T-helper 17 cell (primary cell): ENCODE measurements around the gene LRRC61. TPM values are rescaled to one million over a fixed set of nuclear protein-coding genes. Genes with fewer than 3 reads are reported as not detected.
"Not testable (repeated sequence)": the region's sequence is repeated elsewhere in the genome, so short reads cannot be mapped to it uniquely, and the experiment has no call there.

Source experiments
- ATAC-seq: fragments of 150-1000 bp; cut with Tn5 transposase; 2 replicates; pipeline ENCODE4 v1.10.0; 2021; ENCODE audit warnings: mild to moderate bottlenecking, moderate library complexity
- DNase-seq, 3 donors: peaks; one replicate each; pipeline versions ENCODE4 v3.0.0 to v3.0.0-alpha.2; 2020 to 2021
- H3K9me3 ChIP-seq: one replicate; pipeline ENCODE4 v1.7.0; 2013; ENCODE audit warnings: low read length, mild to moderate bottlenecking; ENCODE audit not compliant: control insufficient read depth, poor library complexity, severe bottlenecking
- H3K27ac Mint-ChIP-seq: one replicate; pipeline ENCODE4 v1.8.0; 2022; ENCODE audit warnings: mild to moderate bottlenecking, moderate library complexity, mixed read lengths
- H3K27me3 Mint-ChIP-seq: one replicate; pipeline ENCODE4 v1.8.0; 2022; ENCODE audit warnings: mixed read lengths
- H3K36me3 Mint-ChIP-seq: one replicate; pipeline ENCODE4 v1.8.0; 2022; ENCODE audit warnings: low read depth, mixed read lengths
- H3K4me1 Mint-ChIP-seq: one replicate; pipeline ENCODE4 v1.8.0; 2022; ENCODE audit warnings: mild to moderate bottlenecking, mixed read lengths
- H3K4me3 Mint-ChIP-seq: one replicate; pipeline ENCODE4 v1.8.0; 2022; ENCODE audit warnings: mild to moderate bottlenecking, moderate library complexity, mixed read lengths
- total RNA-seq, 4 donors: library from RNA in 2 of 4; stranded (reverse) in 2 of 4; gene quantifications; one replicate each; pipeline ENCODE4 v1.2.3 and lab custom pipeline; 2022 to 2026

Gene LRRC61
- total RNA-seq, 2 donors from 2014 or later = 6.4 to 6.9 TPM

DNA sequence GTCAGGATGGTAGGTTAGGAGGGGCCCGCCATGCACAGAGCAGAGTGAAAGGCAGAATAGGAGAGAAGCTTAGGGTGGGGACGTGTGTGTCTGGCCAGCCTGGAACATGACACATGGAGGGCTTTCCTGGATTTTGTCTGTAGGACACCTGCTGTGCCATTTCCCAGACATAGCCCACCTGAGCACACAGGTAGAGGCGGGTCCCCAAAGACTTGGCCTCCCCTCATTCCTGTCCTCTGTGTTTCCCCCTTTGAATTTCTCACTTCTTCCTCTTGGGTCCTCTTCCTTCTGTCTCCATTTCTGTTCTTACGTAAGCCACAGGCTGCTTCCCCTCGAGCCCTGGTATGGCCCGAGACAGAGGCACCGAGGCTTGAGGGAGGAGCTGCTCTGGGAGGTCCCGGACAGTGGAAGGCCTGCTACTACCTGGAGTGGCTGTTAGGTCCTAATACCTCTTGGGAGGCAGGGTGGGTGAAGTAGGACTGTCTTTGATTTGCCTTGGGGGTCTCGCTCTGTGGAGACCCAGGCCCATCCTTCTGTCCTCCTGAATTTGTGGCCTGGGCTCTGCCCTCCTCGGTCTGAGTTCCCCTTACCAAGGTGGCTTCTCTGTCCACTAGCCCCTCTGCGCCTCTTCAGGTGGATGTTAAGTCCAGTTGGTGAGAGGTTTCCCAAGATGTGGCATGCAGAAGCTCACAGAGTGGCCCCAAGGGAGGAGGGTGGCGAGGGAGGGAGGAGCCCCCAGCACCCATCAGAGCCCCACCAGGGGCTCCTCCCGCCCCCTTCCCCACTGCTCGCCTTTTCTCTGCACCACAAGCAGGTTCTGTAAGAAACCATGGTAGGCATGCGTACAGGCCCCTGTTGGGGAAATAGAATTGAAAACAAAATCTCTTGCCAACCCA, 61.5 kb downstream of the LRRC61 start:
- DNase-seq (no peak), ATAC-seq (no peak)
- no peak overlapping the region for H3K27ac Mint-ChIP-seq
- peaks cover 13% of the 10 kb centered on the region for H3K4me1 Mint-ChIP-seq
- no peak overlapping the region for H3K4me3 Mint-ChIP-seq
- no peaks in the 10 kb centered on the region for H3K9me3 ChIP-seq
- H3K36me3 Mint-ChIP-seq = no peaks in the 10 kb centered on the region
- H3K27me3 Mint-ChIP-seq = no peaks in the 10 kb centered on the region

DNA sequence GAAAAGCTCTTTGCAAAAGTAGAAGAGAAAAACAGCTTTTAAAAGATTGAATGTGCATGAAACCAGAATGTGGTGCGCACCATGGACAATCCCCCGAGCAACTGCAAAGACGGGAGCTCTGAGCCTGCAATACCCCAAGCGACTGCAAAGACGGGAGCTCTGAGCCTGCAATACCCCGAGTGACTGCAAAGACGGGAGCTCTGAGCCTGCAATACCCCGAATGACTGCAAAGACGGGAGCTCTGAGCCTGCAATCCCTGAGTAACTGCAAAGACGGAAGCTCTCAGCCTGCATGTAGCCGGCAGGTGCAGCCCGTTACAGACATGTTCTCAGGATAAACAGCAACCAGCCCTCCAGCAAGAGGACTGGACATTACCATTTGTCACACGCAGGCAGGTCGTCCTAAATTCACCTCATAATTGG, 62.2 kb downstream of the LRRC61 start:
- H3K27me3 Mint-ChIP-seq = no peaks in the 10 kb centered on the region
- H3K4me1 Mint-ChIP-seq = peaks cover 7% of the 10 kb centered on the region
- no peak overlapping the region for H3K4me3 Mint-ChIP-seq
- H3K36me3 Mint-ChIP-seq = no peaks in the 10 kb centered on the region
- H3K27ac Mint-ChIP-seq = no peak overlapping the region
- DNase-seq (no peak), ATAC-seq (no peak)
- H3K9me3 ChIP-seq = no peaks in the 10 kb centered on the region

DNA sequence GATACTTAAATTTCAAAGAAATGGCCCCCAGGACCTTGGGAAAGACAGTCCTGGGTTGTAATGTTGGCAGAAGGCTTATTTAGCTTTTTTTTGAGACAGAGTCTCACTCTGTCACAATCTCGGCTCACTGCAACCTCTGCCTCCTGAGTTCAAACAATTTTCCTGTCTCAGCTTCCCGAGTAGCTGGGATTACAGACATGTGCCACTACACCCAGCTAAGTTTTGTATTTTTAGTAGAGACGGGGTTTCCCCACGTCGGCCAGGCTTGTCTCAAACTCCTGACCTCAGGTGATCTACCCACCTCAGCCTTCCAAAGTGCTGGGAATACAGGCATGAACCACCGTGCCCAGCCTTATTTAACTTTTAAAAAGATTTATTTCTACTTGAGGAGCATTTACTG, 62.7 kb downstream of the LRRC61 start:
- H3K27ac Mint-ChIP-seq, H3K4me3 Mint-ChIP-seq, H3K9me3 ChIP-seq, H3K4me1 Mint-ChIP-seq, H3K36me3 Mint-ChIP-seq, ATAC-seq, DNase-seq, H3K27me3 Mint-ChIP-seq: not testable (repeated sequence)

Other genes with a start within 250 kb of the LRRC61 start
- 10 to 100 TPM in 1 of 2 donors, 1 to 10 TPM in 1; 6.0 to 10.2 TPM for gene ACTR3C, start 190 bp downstream of the LRRC61 start, total RNA-seq
- not detected for gene RARRES2, start 18.3 kb downstream of the LRRC61 start, total RNA-seq
- 10 to 100 TPM; 43.0 to 49.8 TPM for gene REPIN1, start 45.5 kb downstream of the LRRC61 start, total RNA-seq
- gene ZNF775, start 56.0 kb downstream of the LRRC61 start, total RNA-seq = 1 to 10 TPM; 1.4 to 2.1 TPM
- gene GIMAP8, start 127.3 kb downstream of the LRRC61 start, total RNA-seq = 10 to 100 TPM in 1 of 2 donors, 1 to 10 TPM in 1; 8.1 to 12.0 TPM
- 10 to 100 TPM; 62.7 to 68.3 TPM for gene GIMAP7, start 191.5 kb downstream of the LRRC61 start, total RNA-seq
- 100 to 1,000 TPM in 1 of 2 donors, 10 to 100 TPM in 1; 62.1 to 113 TPM for gene GIMAP4, start 244.0 kb downstream of the LRRC61 start, total RNA-seq